Activated CD8-positive, alpha-beta T cell treated with anti-CD3 and anti-CD28 coated beads for 36 hours (primary cell): ENCODE data around the gene ASTN2. TPM values are rescaled to one million over a fixed set of nuclear protein-coding genes. Genes with fewer than 3 reads are reported as not detected.

ENCODE experiments used
- ATAC-seq: fragments of 200-7000 bp; cut with Tn5 transposase; one replicate; pipeline ENCODE4 v1.10.0; 2021; ENCODE audit warnings: mild to moderate bottlenecking, moderate library complexity
- CTCF ChIA-PET: fragments of 350-600 bp; sonication (Branson Sonifier 250); formaldehyde crosslinking; loops from one replicate; lab custom pipeline; 2021; ENCODE audit warnings: antibody characterized with exemption; lab: Charles Lee
- POLR2A ChIA-PET: fragments of 350-600 bp; sonication (Branson Sonifier 250); formaldehyde crosslinking; loops from one replicate; lab custom pipeline; 2021; ENCODE audit warnings: antibody characterized with exemption; lab: Charles Lee
- DNase-seq: peaks from one replicate; pipeline ENCODE4 v3.0.0-alpha.2; 2020
- H3K27ac Mint-ChIP-seq: one replicate; pipeline ENCODE4 v1.8.0; 2021; ENCODE audit warnings: mild to moderate bottlenecking, mixed read lengths
- H3K27me3 Mint-ChIP-seq: one replicate; pipeline ENCODE4 v1.8.0; 2021; ENCODE audit warnings: mixed read lengths
- H3K36me3 Mint-ChIP-seq: one replicate; pipeline ENCODE4 v1.8.0; 2021; ENCODE audit warnings: low read depth, mixed read lengths
- H3K4me1 Mint-ChIP-seq: one replicate; pipeline ENCODE4 v1.8.0; 2021; ENCODE audit warnings: low read depth, mixed read lengths
- H3K4me3 Mint-ChIP-seq: one replicate; pipeline ENCODE4 v1.8.0; 2021; ENCODE audit warnings: mild to moderate bottlenecking, moderate library complexity, mixed read lengths
- H3K9me3 Mint-ChIP-seq: one replicate; pipeline ENCODE4 v1.8.0; 2021; ENCODE audit warnings: mixed read lengths
- intact Hi-C: fragments of 100-400 bp; cut with micrococcal nuclease; formaldehyde crosslinking; loops from one replicate; pipeline ENCODE4 v1.10.0; 2022
- total RNA-seq, 2 experiments: library from RNA; stranded (reverse); gene quantifications; one replicate each; pipeline ENCODE4 v1.2.3, GENCODE V29; 2021
- TF ChIP-seq, protein P1 (sequence below): fragments of 200-600 bp; IDR thresholded peaks from one replicate; pipeline ENCODE4 v1.8.0; 2022; ENCODE audit warnings: antibody characterized with exemption, mild to moderate bottlenecking

The ASTN2 gene
- total RNA-seq, 2 experiments from 2014 or later: 5.2 to 5.7 TPM

DNA sequence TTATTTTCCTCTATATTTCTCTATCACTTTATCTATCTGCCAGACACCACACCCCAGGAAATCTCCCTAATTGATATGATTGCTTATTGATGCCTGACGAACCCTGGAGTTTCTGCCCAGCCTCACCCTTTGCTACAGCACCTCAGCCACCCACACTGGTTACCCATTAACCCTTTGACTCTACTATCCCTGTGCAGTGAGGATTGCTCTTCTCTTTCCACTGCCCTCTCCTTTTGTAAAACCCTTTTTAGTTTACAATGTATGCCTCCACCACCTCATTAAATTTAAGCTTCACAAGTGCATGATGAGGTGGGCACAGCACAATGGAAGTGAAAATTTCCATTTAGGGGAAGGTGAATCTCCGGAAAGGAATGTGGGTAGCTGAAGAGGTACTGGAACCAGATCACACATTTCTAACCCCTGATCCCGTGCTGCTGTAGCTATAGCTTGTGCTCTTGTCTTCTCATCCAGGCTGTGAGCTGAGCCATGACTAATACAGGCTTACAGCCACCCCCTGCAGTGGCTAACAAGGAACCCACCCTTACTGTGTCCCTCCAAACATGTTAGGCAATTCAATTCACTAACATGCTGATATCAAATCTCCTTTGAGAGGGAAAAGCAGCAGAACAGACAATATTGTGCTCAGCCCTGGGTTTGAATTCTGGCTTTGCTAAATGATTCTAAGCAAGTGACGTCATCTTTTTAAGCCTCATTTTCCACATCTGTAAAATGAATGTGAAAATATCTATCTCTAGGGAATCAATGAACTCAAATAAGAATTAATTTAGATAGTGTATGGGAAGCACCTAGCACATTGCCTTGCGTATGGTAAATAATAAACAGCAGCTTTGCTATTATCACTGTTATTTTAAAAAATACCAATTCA, 914.6 kb downstream of the ASTN2 start:
- intact Hi-C loops: loop anchor here (10.0 kb wide), 1 partner anchor 905 kb away; no protein-coding TSS in a partner anchor
- no peak for DNase-seq
- Mint-ChIP-seq H3K36me3 (no peaks in the 10 kb centered on the region), H3K4me3 (no peak overlapping the region), H3K9me3 (no peaks in the 10 kb centered on the region), H3K27ac (no peak overlapping the region), H3K27me3 (no peaks in the 10 kb centered on the region), H3K4me1 (no peaks in the 10 kb centered on the region)
- ChIA-PET POLR2A (no interaction called here), CTCF (no interaction called here)
- ATAC-seq: no peak
- TF ChIP-seq, protein P1, sequence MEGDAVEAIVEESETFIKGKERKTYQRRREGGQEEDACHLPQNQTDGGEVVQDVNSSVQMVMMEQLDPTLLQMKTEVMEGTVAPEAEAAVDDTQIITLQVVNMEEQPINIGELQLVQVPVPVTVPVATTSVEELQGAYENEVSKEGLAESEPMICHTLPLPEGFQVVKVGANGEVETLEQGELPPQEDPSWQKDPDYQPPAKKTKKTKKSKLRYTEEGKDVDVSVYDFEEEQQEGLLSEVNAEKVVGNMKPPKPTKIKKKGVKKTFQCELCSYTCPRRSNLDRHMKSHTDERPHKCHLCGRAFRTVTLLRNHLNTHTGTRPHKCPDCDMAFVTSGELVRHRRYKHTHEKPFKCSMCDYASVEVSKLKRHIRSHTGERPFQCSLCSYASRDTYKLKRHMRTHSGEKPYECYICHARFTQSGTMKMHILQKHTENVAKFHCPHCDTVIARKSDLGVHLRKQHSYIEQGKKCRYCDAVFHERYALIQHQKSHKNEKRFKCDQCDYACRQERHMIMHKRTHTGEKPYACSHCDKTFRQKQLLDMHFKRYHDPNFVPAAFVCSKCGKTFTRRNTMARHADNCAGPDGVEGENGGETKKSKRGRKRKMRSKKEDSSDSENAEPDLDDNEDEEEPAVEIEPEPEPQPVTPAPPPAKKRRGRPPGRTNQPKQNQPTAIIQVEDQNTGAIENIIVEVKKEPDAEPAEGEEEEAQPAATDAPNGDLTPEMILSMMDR: no peak

DNA sequence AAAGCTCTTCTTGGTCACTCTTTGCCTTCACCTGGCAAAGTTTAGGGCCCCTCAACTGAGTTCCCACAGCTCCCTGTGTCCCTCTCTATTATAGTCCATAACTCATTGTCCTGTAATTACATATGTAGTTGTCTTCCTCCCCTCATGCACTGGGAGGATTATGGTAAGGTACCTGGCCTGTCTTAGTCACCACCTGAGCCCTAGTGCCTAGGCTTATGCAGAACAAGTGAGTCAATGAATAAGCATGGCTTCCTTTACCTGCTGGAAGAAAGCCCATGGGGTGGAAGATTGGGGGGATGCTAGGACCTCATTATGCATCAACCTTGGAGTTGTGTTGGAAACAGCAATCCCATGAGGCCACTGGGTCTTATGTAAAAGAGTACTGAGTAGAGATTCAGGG, 915.4 kb downstream of the ASTN2 start:
- no peaks in the 10 kb centered on the region for H3K9me3 Mint-ChIP-seq
- H3K27ac Mint-ChIP-seq: no peak overlapping the region
- ChIA-PET CTCF (interaction anchor here (0.7 kb wide), 1 partner anchor 907 kb away, joined by 3 read pairs; no protein-coding TSS in a partner anchor), POLR2A (interaction anchor here (0.6 kb wide), 1 partner anchor 28 kb away, joined by 3 read pairs; no protein-coding TSS in a partner anchor)
- intact Hi-C loops: loop anchor here (10.0 kb wide), 1 partner anchor 905 kb away; no protein-coding TSS in a partner anchor
- TF ChIP-seq, protein P1: no peak
- no peaks in the 10 kb centered on the region for H3K4me1 Mint-ChIP-seq
- H3K36me3 Mint-ChIP-seq: no peaks in the 10 kb centered on the region
- DNase-seq (no peak), ATAC-seq (no peak)
- H3K27me3 Mint-ChIP-seq: no peaks in the 10 kb centered on the region
- H3K4me3 Mint-ChIP-seq: no peak overlapping the region

DNA sequence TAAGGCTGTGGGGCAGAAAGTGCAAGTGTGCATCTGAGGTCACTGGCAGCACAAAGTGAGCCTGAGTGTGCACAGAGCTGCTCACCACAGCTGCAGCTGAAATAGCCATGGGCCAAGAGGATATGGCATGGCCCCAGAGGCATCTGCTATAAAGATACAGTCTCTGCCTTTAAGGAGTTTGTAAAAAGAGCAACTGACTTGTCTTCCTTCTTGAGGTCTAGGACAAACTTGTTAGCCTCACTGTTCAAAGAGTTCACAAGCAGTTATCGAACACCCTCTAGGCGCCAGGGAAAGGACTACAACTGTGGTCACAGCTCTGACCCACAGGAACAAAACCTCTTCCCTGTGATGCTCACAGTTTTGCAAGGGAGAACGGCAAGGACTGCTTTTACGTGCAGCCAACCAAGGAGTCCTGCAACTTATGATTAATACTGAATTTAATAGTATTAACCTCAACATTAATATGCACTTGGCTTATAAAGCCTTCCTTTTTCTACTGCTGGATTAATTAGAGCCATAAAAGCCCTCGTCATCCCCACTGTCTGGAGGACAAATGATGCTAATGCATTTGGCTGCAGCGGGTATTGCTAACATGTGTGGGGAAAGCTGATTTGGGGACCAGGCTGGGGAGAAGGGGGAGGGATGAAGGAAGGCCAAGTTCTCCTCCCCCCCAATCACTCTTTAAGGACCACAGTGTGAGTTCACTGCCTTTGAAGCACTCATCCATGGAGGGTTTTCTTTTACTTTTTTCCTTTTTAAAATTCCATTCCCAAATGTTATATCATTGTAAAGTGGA, 917.6 kb downstream of the ASTN2 start:
- TF ChIP-seq, protein P1: no peak
- Mint-ChIP-seq H3K27me3 (no peaks in the 10 kb centered on the region), H3K9me3 (no peaks in the 10 kb centered on the region), H3K4me3 (no peak overlapping the region), H3K4me1 (no peaks in the 10 kb centered on the region), H3K27ac (no peak overlapping the region), H3K36me3 (no peaks in the 10 kb centered on the region)
- intact Hi-C loops: loop anchor here (10.0 kb wide), 1 partner anchor 902 kb away; no protein-coding TSS in a partner anchor
- ATAC-seq: no peak
- ChIA-PET POLR2A (interaction anchor here (0.6 kb wide), 1 partner anchor 350 kb away, joined by 3 read pairs; no protein-coding TSS in a partner anchor), CTCF (no interaction called here)
- DNase-seq: no peak

DNA sequence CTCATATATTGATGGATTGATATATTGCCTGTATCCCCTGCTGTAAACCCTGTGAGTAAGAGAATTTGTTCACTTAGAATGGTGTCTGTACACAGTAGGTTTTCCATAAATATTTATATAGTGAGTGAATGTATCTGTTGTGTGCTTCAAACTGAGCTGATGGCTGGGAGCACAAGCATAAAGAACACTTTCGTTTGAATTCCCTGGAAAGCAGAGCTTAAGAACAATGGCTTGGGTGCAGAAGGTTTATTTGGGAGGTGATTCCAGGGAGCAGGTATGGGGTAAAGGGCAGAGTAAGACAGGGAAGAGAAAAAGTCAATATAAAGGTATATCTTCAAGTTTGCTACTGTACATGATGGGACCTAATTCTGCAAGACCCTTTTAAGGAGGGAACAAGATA, 918.7 kb downstream of the ASTN2 start:
- Mint-ChIP-seq H3K4me3 (no peak overlapping the region), H3K36me3 (no peaks in the 10 kb centered on the region), H3K9me3 (no peaks in the 10 kb centered on the region), H3K27ac (no peak overlapping the region), H3K4me1 (no peaks in the 10 kb centered on the region), H3K27me3 (no peaks in the 10 kb centered on the region)
- ChIA-PET POLR2A (no interaction called here), CTCF (interaction anchor here (1.2 kb wide), 1 partner anchor 903 kb away, joined by 3 read pairs; no protein-coding TSS in a partner anchor)
- TF ChIP-seq, protein P1: no peak
- intact Hi-C loops: loop anchor here (10.0 kb wide), 1 partner anchor 901 kb away; no protein-coding TSS in a partner anchor
- DNase-seq: no peak
- ATAC-seq: no peak
